Measurements from ENCODE around the gene TENT5C. TPM values are rescaled to one million over a fixed set of nuclear protein-coding genes. Genes with fewer than 3 reads are reported as not detected.

The TENT5C gene
- polyA plus RNA-seq, 1 donor (not counting 4 experiments of a cell fraction or from before 2014, with no cell fraction given) = 0.13 TPM

DNA sequence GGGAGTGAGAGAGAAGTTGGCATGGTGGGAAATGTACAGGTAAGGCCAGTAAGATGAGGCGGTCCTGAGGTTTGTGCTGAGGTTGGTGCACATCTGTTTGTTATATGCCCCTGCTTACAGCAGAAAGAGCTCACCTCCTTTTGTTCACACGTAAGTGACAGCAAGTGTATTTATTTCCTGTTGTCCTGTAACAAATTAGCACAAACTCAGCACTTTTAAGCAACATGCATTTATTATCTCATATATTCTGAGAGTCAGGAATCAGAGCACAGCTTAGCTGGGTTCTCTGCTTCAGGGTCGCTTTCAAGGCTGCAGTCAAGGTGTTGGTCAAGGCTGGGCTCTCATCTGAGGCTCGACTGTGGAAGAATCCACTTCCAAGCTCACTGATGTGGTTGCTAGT lies 45.8 kb downstream of the TENT5C start:
- H3K9me3 ChIP-seq (ENCODE audit: control insufficient read depth, low read depth, low read length) = no peaks in the 10 kb centered on the region
- no peak overlapping the region for H3K4me2 ChIP-seq (ENCODE audit: control insufficient read depth, extremely low read depth, insufficient read depth, low read depth, low read length)
- no peak overlapping the region for H3K4me3 ChIP-seq (ENCODE audit: control insufficient read depth in 2 of 3, extremely low read depth in 1 of 3, insufficient read depth in 2 of 3, low read depth in 1 of 3, low read length in 3 of 3)
- H3K27ac ChIP-seq (ENCODE audit: control insufficient read depth, insufficient read depth, low read length) = no peak overlapping the region
- H3K9me1 ChIP-seq (ENCODE audit: control insufficient read depth, extremely low read depth, insufficient read depth, low read length) = no peaks in the 10 kb centered on the region
- no peak overlapping the region for H3K9ac ChIP-seq (ENCODE audit: control insufficient read depth, extremely low read depth, insufficient read depth, low read length)
- no peaks in the 10 kb centered on the region for H3K36me3 ChIP-seq (ENCODE audit: control insufficient read depth in 2 of 2, extremely low read depth in 1 of 2, insufficient read depth in 2 of 2, low read length in 2 of 2)
- no peak for DNase-seq (ENCODE audit: low read depth, low spot score)
- peaks cover 24% of the 10 kb centered on the region for H3K4me1 ChIP-seq (ENCODE audit: control insufficient read depth, extremely low read depth, insufficient read depth, low read length)
- dilution Hi-C loops (cut with MboI; ENCODE audit: extremely low pct_ligation_motif_present, low sequenced_read_pairs) = no loop called here
- H3K27me3 ChIP-seq (ENCODE audit: control insufficient read depth, extremely low read depth, insufficient read depth, low read length) = no peaks in the 10 kb centered on the region
- H4K20me1 ChIP-seq (ENCODE audit: control insufficient read depth, extremely low read depth, insufficient read depth, low read length) = no peaks in the 10 kb centered on the region
- FAIRE-seq = no peak
- no peak for TF ChIP-seq EZH2 (IDR thresholded peaks at IDR 0.05; ENCODE audit: low read length)
- TF ChIP-seq, protein P1, sequence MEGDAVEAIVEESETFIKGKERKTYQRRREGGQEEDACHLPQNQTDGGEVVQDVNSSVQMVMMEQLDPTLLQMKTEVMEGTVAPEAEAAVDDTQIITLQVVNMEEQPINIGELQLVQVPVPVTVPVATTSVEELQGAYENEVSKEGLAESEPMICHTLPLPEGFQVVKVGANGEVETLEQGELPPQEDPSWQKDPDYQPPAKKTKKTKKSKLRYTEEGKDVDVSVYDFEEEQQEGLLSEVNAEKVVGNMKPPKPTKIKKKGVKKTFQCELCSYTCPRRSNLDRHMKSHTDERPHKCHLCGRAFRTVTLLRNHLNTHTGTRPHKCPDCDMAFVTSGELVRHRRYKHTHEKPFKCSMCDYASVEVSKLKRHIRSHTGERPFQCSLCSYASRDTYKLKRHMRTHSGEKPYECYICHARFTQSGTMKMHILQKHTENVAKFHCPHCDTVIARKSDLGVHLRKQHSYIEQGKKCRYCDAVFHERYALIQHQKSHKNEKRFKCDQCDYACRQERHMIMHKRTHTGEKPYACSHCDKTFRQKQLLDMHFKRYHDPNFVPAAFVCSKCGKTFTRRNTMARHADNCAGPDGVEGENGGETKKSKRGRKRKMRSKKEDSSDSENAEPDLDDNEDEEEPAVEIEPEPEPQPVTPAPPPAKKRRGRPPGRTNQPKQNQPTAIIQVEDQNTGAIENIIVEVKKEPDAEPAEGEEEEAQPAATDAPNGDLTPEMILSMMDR (optimal IDR thresholded peaks at IDR 0.05 in 1 of 3, IDR thresholded peaks at IDR 0.05 in 1 of 3, conservative IDR thresholded peaks at IDR 0.05 in 1 of 3; ENCODE audit: extremely low read depth in 1 of 3, insufficient read depth in 2 of 3, low read length in 3 of 3) = no peak
- no peaks in the 10 kb centered on the region for H3K79me2 ChIP-seq (ENCODE audit: control insufficient read depth, insufficient read depth, low read length)
- H2AFZ ChIP-seq (ENCODE audit: control insufficient read depth, low read length) = no peak overlapping the region

GRCh38 chr1:117652421-117652820 lies 46.6 kb downstream of the TENT5C start:
- Histone ChIP-seq H3K4me2 (ENCODE audit: control insufficient read depth, extremely low read depth, insufficient read depth, low read depth, low read length) (no peak overlapping the region), H3K79me2 (ENCODE audit: control insufficient read depth, insufficient read depth, low read length) (no peaks in the 10 kb centered on the region), H3K36me3 (ENCODE audit: control insufficient read depth in 2 of 2, extremely low read depth in 1 of 2, insufficient read depth in 2 of 2, low read length in 2 of 2) (no peaks in the 10 kb centered on the region), H3K9me1 (ENCODE audit: control insufficient read depth, extremely low read depth, insufficient read depth, low read length) (no peaks in the 10 kb centered on the region), H3K4me3 (ENCODE audit: control insufficient read depth in 2 of 3, extremely low read depth in 1 of 3, insufficient read depth in 2 of 3, low read depth in 1 of 3, low read length in 3 of 3) (no peak overlapping the region), H3K4me1 (ENCODE audit: control insufficient read depth, extremely low read depth, insufficient read depth, low read length) (peaks cover 32% of the 10 kb centered on the region), H2AFZ (ENCODE audit: control insufficient read depth, low read length) (no peak overlapping the region), H3K27me3 (ENCODE audit: control insufficient read depth, extremely low read depth, insufficient read depth, low read length) (no peaks in the 10 kb centered on the region), H3K27ac (ENCODE audit: control insufficient read depth, insufficient read depth, low read length) (no peak overlapping the region), H3K9me3 (ENCODE audit: control insufficient read depth, low read depth, low read length) (no peaks in the 10 kb centered on the region), H3K9ac (ENCODE audit: control insufficient read depth, extremely low read depth, insufficient read depth, low read length) (no peak overlapping the region), H4K20me1 (ENCODE audit: control insufficient read depth, extremely low read depth, insufficient read depth, low read length) (no peaks in the 10 kb centered on the region)
- TF ChIP-seq EZH2 (IDR thresholded peaks at IDR 0.05; ENCODE audit: low read length) = no peak
- TF ChIP-seq, protein P1 (optimal IDR thresholded peaks at IDR 0.05 in 1 of 3, IDR thresholded peaks at IDR 0.05 in 1 of 3, conservative IDR thresholded peaks at IDR 0.05 in 1 of 3; ENCODE audit: extremely low read depth in 1 of 3, insufficient read depth in 2 of 3, low read length in 3 of 3) = no peak
- dilution Hi-C loops (cut with MboI; ENCODE audit: extremely low pct_ligation_motif_present, low sequenced_read_pairs) = no loop called here
- FAIRE-seq (no peak), DNase-seq (ENCODE audit: low read depth, low spot score) (no peak)
